Astrocyte (in vitro differentiated cells and primary cell): ENCODE results near the gene MICAL3. TPM values are rescaled to one million over a fixed set of nuclear protein-coding genes. Genes with fewer than 3 reads are reported as not detected.

Experiments
- DNase-seq: peaks from one replicate; pipeline ENCODE4 v3.0.0-alpha.2; 2010; ENCODE audit warnings: low read depth
- FAIRE-seq: peaks from 2 replicates; lab custom pipeline; 2011; peaks lifted over from hg19 to GRCh38; lab: Jason Lieb, UNC
- H2AFZ ChIP-seq: 2 replicates; pipeline ENCODE4 v1.6.0; 2012; ENCODE audit warnings: low read depth, low read length, inconsistent platforms
- H3K27ac ChIP-seq: 2 replicates; pipeline ENCODE4 v1.5.1; 2011; ENCODE audit warnings: low read depth, low read length, inconsistent platforms
- H3K27me3 ChIP-seq: 2 replicates; pipeline ENCODE4 v1.6.0; 2011; ENCODE audit warnings: low read length, inconsistent platforms; ENCODE audit not compliant: insufficient read depth
- H3K36me3 ChIP-seq: 2 replicates; pipeline ENCODE4 v1.5.1; 2011; ENCODE audit warnings: low read length, inconsistent platforms; ENCODE audit not compliant: insufficient read depth
- H3K4me1 ChIP-seq: 2 replicates; pipeline ENCODE4 v1.5.1; 2011; ENCODE audit warnings: low read length, inconsistent platforms; ENCODE audit not compliant: insufficient read depth
- H3K4me2 ChIP-seq: 2 replicates; pipeline ENCODE4 v1.6.0; 2012; ENCODE audit warnings: low read length, inconsistent platforms
- H3K4me3 ChIP-seq: 2 replicates; pipeline ENCODE4 v1.5.1; 2011; ENCODE audit warnings: low read depth, mild to moderate bottlenecking, low read length, inconsistent platforms; ENCODE audit not compliant: insufficient read depth
- H3K79me2 ChIP-seq: 2 replicates; pipeline ENCODE4 v1.6.0; 2012; ENCODE audit warnings: mild to moderate bottlenecking, low read length, inconsistent platforms; ENCODE audit not compliant: insufficient read depth
- H3K9ac ChIP-seq: 2 replicates; pipeline ENCODE4 v1.6.0; 2012; ENCODE audit warnings: mild to moderate bottlenecking, low read length, inconsistent platforms
- H3K9me3 ChIP-seq: 2 replicates; pipeline ENCODE4 v1.5.1; 2012; ENCODE audit warnings: low read depth, mild to moderate bottlenecking, low read length, inconsistent platforms; ENCODE audit not compliant: insufficient read depth
- H4K20me1 ChIP-seq: 2 replicates; pipeline ENCODE4 v1.6.0; 2012; ENCODE audit warnings: low read length, inconsistent platforms; ENCODE audit not compliant: insufficient read depth
- H3K27ac Mint-ChIP-seq: one replicate; pipeline ENCODE4 v1.8.0; 2021; ENCODE audit warnings: mild to moderate bottlenecking, mixed read lengths; ENCODE audit not compliant: unreplicated experiment
- H3K27me3 Mint-ChIP-seq: one replicate; pipeline ENCODE4 v1.8.0; 2021; ENCODE audit warnings: low read depth, mixed read lengths; ENCODE audit not compliant: unreplicated experiment
- H3K36me3 Mint-ChIP-seq: one replicate; pipeline ENCODE4 v1.8.0; 2021; ENCODE audit warnings: low read depth, mixed read lengths; ENCODE audit not compliant: unreplicated experiment
- H3K4me1 Mint-ChIP-seq: one replicate; pipeline ENCODE4 v1.8.0; 2021; ENCODE audit warnings: low read depth, mixed read lengths; ENCODE audit not compliant: unreplicated experiment
- H3K4me3 Mint-ChIP-seq: one replicate; pipeline ENCODE4 v1.8.0; 2021; ENCODE audit warnings: mild to moderate bottlenecking, moderate library complexity, mixed read lengths; ENCODE audit not compliant: unreplicated experiment
- H3K9me3 Mint-ChIP-seq: one replicate; pipeline ENCODE4 v1.8.0; 2021; ENCODE audit warnings: mild to moderate bottlenecking, mixed read lengths; ENCODE audit not compliant: unreplicated experiment
- EZH2 ChIP-seq: IDR thresholded peaks from 2 replicates; pipeline ENCODE4 v1.6.1; 2012; ENCODE audit warnings: mild to moderate bottlenecking, low read length, inconsistent platforms; ENCODE audit not compliant: insufficient read depth
- total RNA-seq: library from RNA; stranded (reverse); gene quantifications from 2 replicates; pipeline ENCODE4 v1.2.1, GENCODE V29; 2021
- TF ChIP-seq, protein P1 (sequence below): IDR thresholded peaks from 2 replicates; pipeline ENCODE4 v1.5.1; 2011; ENCODE audit warnings: low read depth, mild to moderate bottlenecking, inconsistent platforms, low read length, moderate library complexity; ENCODE audit not compliant: insufficient read depth

MICAL3 gene
- total RNA-seq, 1 donor from 2014 or later = 113 TPM

DNA sequence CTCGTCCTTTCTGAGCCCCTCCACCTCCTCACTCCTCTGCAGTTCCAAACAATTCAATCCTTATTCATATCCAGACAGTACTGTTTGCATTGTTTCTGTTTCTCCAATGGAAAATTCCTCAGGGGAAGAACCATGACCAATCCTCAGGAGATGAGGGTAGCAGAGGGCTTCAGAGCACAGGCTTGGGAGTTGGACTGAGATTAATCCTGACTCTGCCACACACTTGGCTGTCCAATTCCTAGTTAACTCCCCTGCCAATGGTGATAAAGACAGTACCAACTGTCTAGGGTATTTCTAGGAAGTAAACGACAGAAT lies 58.0 kb downstream of the MICAL3 start:
- Histone ChIP-seq H3K4me1 (peaks cover 15% of the 10 kb centered on the region), H3K27ac (no peak overlapping the region), H3K27me3 (no peaks in the 10 kb centered on the region), H3K79me2 (peaks cover 95% of the 10 kb centered on the region), H3K9me3 (no peaks in the 10 kb centered on the region), H4K20me1 (peaks cover 68% of the 10 kb centered on the region), H3K36me3 (no peaks in the 10 kb centered on the region), H2AFZ (no peak overlapping the region), H3K4me3 (no peak overlapping the region), H3K9ac (no peak overlapping the region), H3K4me2 (no peak overlapping the region)
- H3K4me1 Mint-ChIP-seq = peaks cover 58% of the 10 kb centered on the region
- peaks cover 12% of the 10 kb centered on the region for H3K36me3 Mint-ChIP-seq
- H3K9me3 Mint-ChIP-seq = no peaks in the 10 kb centered on the region
- no peak for TF ChIP-seq EZH2
- TF ChIP-seq, protein P1, sequence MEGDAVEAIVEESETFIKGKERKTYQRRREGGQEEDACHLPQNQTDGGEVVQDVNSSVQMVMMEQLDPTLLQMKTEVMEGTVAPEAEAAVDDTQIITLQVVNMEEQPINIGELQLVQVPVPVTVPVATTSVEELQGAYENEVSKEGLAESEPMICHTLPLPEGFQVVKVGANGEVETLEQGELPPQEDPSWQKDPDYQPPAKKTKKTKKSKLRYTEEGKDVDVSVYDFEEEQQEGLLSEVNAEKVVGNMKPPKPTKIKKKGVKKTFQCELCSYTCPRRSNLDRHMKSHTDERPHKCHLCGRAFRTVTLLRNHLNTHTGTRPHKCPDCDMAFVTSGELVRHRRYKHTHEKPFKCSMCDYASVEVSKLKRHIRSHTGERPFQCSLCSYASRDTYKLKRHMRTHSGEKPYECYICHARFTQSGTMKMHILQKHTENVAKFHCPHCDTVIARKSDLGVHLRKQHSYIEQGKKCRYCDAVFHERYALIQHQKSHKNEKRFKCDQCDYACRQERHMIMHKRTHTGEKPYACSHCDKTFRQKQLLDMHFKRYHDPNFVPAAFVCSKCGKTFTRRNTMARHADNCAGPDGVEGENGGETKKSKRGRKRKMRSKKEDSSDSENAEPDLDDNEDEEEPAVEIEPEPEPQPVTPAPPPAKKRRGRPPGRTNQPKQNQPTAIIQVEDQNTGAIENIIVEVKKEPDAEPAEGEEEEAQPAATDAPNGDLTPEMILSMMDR = no peak
- FAIRE-seq (no peak), DNase-seq (no peak)
- no peak overlapping the region for H3K4me3 Mint-ChIP-seq
- no peak overlapping the region for H3K27ac Mint-ChIP-seq
- H3K27me3 Mint-ChIP-seq = no peaks in the 10 kb centered on the region

DNA sequence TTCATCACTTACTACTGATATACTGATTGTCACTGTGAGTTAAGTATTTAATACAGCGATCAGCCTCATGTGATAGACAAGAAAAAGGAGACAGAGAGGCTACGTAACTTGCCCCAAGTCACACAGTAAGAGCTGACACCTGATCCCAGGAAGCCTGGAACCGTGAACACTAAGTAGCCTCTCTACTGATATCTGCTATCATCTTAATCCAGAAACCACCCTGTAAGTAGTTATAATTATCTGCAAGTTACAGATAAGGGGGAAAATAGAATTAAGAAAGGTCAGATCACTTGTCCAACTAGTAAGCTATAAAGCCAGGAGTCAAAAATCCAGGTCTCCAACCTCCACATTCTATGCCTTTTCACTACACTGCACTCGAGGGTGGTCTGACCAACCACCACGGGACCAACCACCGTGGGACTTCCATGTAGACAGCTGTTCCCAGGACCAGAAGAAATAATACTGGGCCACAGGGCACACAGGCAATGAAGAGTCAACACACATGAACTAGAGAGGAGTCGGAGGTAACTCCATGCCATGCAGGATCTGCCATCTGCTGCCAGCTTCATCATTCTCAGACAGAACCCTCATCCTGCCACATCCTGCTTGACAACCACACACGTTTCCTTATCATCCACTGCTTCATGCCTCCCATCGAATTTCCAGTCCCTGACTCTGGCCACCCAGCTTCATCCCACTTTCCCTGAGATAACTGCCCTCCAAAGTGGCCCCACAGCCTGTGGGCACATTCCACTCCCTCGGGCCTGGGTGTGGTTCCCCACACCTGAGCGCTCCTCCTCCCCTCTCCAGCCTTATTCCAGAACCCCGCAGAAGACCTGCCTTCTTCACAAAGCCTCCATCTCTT lies 58.6 kb downstream of the MICAL3 start:
- Histone ChIP-seq H3K27ac (no peak overlapping the region), H3K36me3 (no peaks in the 10 kb centered on the region), H3K4me1 (peaks cover 15% of the 10 kb centered on the region), H3K4me2 (no peak overlapping the region), H2AFZ (no peak overlapping the region), H3K79me2 (peaks cover 95% of the 10 kb centered on the region), H4K20me1 (peaks cover 73% of the 10 kb centered on the region), H3K4me3 (no peak overlapping the region), H3K9ac (no peak overlapping the region), H3K9me3 (no peaks in the 10 kb centered on the region), H3K27me3 (no peaks in the 10 kb centered on the region)
- no peak overlapping the region for H3K4me3 Mint-ChIP-seq
- no peaks in the 10 kb centered on the region for H3K9me3 Mint-ChIP-seq
- H3K27ac Mint-ChIP-seq = no peak overlapping the region
- FAIRE-seq (no peak), DNase-seq (no peak)
- H3K4me1 Mint-ChIP-seq = peaks cover 57% of the 10 kb centered on the region
- no peaks in the 10 kb centered on the region for H3K27me3 Mint-ChIP-seq
- no peak for TF ChIP-seq EZH2
- TF ChIP-seq, protein P1 = no peak
- peaks cover 17% of the 10 kb centered on the region for H3K36me3 Mint-ChIP-seq

DNA sequence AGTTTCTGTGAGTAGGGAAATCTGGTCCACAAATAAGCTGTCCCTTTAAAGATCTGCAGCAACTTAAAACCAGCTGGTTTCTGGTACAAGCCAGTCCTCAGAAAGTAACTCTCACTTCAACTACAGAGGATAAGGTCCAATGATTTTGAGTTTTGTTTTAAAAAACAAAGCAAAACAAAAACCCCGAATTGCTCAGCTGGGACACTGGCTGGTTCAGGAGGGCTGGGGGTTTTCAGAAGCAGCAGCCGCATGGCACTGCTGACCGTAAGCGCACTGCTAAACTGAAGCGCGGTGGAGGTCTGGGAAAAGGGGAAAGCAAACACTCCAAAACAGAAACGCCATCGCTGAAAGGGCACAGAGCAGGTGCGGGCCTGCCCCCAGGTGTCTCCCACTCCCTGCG lies 59.7 kb downstream of the MICAL3 start:
- Mint-ChIP-seq H3K4me3 (no peak overlapping the region), H3K27ac (peak overlapping the region; percentile 44), H3K27me3 (no peaks in the 10 kb centered on the region), H3K36me3 (peaks cover 19% of the 10 kb centered on the region), H3K4me1 (peaks cover 51% of the 10 kb centered on the region), H3K9me3 (no peaks in the 10 kb centered on the region)
- Histone ChIP-seq H3K9me3 (no peaks in the 10 kb centered on the region), H4K20me1 (peaks cover 79% of the 10 kb centered on the region), H3K4me3 (no peak overlapping the region), H3K4me2 (no peak overlapping the region), H3K27ac (no peak overlapping the region), H3K4me1 (peaks cover 5% of the 10 kb centered on the region), H3K27me3 (no peaks in the 10 kb centered on the region), H3K9ac (no peak overlapping the region), H3K36me3 (no peaks in the 10 kb centered on the region), H2AFZ (no peak overlapping the region), H3K79me2 (peaks cover 95% of the 10 kb centered on the region)
- DNase-seq (no peak), FAIRE-seq (no peak)
- TF ChIP-seq, protein P1 = no peak
- TF ChIP-seq EZH2 = no peak
